ENCODE measurements around the gene SLC9A4.

GRCh38 chr2:102538491-102538890 is 65.5 kb downstream of the SLC9A4 start:
- TF ChIP-seq, protein P1, sequence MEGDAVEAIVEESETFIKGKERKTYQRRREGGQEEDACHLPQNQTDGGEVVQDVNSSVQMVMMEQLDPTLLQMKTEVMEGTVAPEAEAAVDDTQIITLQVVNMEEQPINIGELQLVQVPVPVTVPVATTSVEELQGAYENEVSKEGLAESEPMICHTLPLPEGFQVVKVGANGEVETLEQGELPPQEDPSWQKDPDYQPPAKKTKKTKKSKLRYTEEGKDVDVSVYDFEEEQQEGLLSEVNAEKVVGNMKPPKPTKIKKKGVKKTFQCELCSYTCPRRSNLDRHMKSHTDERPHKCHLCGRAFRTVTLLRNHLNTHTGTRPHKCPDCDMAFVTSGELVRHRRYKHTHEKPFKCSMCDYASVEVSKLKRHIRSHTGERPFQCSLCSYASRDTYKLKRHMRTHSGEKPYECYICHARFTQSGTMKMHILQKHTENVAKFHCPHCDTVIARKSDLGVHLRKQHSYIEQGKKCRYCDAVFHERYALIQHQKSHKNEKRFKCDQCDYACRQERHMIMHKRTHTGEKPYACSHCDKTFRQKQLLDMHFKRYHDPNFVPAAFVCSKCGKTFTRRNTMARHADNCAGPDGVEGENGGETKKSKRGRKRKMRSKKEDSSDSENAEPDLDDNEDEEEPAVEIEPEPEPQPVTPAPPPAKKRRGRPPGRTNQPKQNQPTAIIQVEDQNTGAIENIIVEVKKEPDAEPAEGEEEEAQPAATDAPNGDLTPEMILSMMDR (conservative IDR thresholded peaks at IDR 0.05; ENCODE audit: low read length) = no peak
- no peak for TF ChIP-seq EZH2phosphoT487 (IDR thresholded peaks at IDR 0.05; ENCODE audit: borderline replicate concordance, low read depth, low read length)
